Calu3 (cell line): ENCODE measurements around the gene LRG1. TPM values are rescaled to one million over a fixed set of nuclear protein-coding genes. Genes with fewer than 3 reads are reported as not detected.

Source experiments
- BruUV-seq: library from RNA; stranded (reverse); fragments of 400-500 nt; replicated peaks from 2 replicates; lab custom pipeline; 2021; lab: Mats Ljungman, UMichigan
- CTCF ChIA-PET: fragments of 300-600 bp; sonication (Branson Sonifier 250); formaldehyde crosslinking; loops from one replicate; lab custom pipeline; 2022; ENCODE audit warnings: antibody characterized with exemption; lab: Charles Lee
- DNase-seq: peaks from one replicate; pipeline ENCODE4 v3.0.0; 2022
- H3K27ac Mint-ChIP-seq: one replicate; pipeline ENCODE4 v1.8.0; 2022; ENCODE audit warnings: mixed read lengths; ENCODE audit not compliant: unreplicated experiment
- H3K27me3 Mint-ChIP-seq: one replicate; pipeline ENCODE4 v1.8.0; 2022; ENCODE audit warnings: mixed read lengths; ENCODE audit not compliant: unreplicated experiment
- H3K36me3 Mint-ChIP-seq: one replicate; pipeline ENCODE4 v1.8.0; 2022; ENCODE audit warnings: mild to moderate bottlenecking, moderate library complexity, mixed read lengths; ENCODE audit not compliant: insufficient read depth, unreplicated experiment
- H3K4me1 Mint-ChIP-seq: one replicate; pipeline ENCODE4 v1.8.0; 2022; ENCODE audit warnings: mild to moderate bottlenecking, low read depth, mixed read lengths; ENCODE audit not compliant: unreplicated experiment
- H3K4me3 Mint-ChIP-seq: one replicate; pipeline ENCODE4 v1.8.0; 2022; ENCODE audit warnings: mild to moderate bottlenecking, low read depth, moderate library complexity, mixed read lengths; ENCODE audit not compliant: unreplicated experiment
- H3K9me3 Mint-ChIP-seq: one replicate; pipeline ENCODE4 v1.8.0; 2022; ENCODE audit warnings: low read depth, mixed read lengths; ENCODE audit not compliant: unreplicated experiment
- intact Hi-C: fragments of 100-400 bp; cut with micrococcal nuclease; formaldehyde crosslinking; loops from one replicate; pipeline ENCODE4 v1.10.0; 2022; ENCODE audit not compliant: unreplicated experiment
- total RNA-seq: library from RNA; stranded (reverse); gene quantifications from 2 replicates; pipeline ENCODE4 v1.2.3, GENCODE V29; 2022
- TF ChIP-seq, protein P1 (sequence below): fragments of 200-600 bp; IDR thresholded peaks from one replicate; pipeline ENCODE4 v1.8.0; 2022; ENCODE audit warnings: antibody characterized with exemption; ENCODE audit not compliant: unreplicated experiment

LRG1 gene
- total RNA-seq, 1 experiment from 2014 or later = 28.5 TPM

DNA sequence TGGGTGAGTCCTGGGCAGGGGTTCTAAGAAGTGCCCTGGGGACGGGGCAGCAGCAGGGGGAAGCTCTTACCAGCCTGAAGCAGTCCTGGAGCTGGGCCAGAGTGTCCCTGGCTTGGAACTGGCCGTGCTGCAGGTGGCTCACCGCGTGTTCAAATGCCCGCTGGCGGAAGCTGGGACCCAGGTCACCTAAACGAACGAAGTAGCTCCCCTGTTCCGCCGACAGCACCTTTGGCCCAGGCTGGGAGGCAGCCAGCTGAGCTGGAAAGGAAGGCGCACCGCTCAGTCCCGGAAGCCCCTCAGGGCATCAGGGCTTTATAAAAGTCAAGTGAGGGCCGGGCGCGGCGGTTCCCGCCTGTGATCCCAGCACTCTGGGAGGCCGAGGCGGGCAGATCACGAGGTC lies 31.1 kb downstream of the LRG1 start:
- Mint-ChIP-seq H3K27ac (no peak overlapping the region), H3K4me3 (no peak overlapping the region), H3K9me3 (no peaks in the 10 kb centered on the region), H3K27me3 (no peaks in the 10 kb centered on the region), H3K4me1 (no peaks in the 10 kb centered on the region), H3K36me3 (peaks cover 22% of the 10 kb centered on the region)
- CTCF ChIA-PET = interaction anchor here (1.0 kb wide), 1 partner anchor 128 kb away, joined by 4 read pairs; no protein-coding TSS in a partner anchor
- no TSS peak for BruUV-seq
- intact Hi-C loops = no loop called here
- no peak for DNase-seq
- TF ChIP-seq, protein P1, sequence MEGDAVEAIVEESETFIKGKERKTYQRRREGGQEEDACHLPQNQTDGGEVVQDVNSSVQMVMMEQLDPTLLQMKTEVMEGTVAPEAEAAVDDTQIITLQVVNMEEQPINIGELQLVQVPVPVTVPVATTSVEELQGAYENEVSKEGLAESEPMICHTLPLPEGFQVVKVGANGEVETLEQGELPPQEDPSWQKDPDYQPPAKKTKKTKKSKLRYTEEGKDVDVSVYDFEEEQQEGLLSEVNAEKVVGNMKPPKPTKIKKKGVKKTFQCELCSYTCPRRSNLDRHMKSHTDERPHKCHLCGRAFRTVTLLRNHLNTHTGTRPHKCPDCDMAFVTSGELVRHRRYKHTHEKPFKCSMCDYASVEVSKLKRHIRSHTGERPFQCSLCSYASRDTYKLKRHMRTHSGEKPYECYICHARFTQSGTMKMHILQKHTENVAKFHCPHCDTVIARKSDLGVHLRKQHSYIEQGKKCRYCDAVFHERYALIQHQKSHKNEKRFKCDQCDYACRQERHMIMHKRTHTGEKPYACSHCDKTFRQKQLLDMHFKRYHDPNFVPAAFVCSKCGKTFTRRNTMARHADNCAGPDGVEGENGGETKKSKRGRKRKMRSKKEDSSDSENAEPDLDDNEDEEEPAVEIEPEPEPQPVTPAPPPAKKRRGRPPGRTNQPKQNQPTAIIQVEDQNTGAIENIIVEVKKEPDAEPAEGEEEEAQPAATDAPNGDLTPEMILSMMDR = no peak

GRCh38 chr19:4507804-4508203 lies 32.0 kb downstream of the LRG1 start:
- no peak for DNase-seq
- Mint-ChIP-seq H3K27ac (no peak overlapping the region), H3K36me3 (peaks cover 22% of the 10 kb centered on the region), H3K9me3 (no peaks in the 10 kb centered on the region), H3K27me3 (no peaks in the 10 kb centered on the region), H3K4me3 (no peak overlapping the region), H3K4me1 (no peaks in the 10 kb centered on the region)
- intact Hi-C loops = no loop called here
- CTCF ChIA-PET = no interaction called here
- BruUV-seq = no TSS peak
- TF ChIP-seq, protein P1 = no peak

DNA sequence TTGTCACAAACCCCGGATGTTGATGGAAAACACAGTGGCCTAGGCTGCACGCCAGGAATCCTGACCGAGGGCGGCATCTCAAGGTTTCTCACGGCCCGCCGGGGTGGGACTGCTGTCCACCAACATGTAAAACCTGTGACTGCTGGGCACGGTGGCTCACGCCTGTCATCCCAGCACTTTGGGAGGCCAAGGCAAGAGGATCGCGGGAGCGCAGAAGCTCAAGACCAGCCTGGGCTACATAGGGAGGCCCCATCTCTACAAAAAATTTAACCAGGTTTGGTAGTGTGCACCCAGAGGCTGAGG lies 32.7 kb downstream of the LRG1 start:
- DNase-seq = no peak
- Mint-ChIP-seq H3K36me3 (peaks cover 22% of the 10 kb centered on the region), H3K4me1 (no peaks in the 10 kb centered on the region), H3K9me3 (no peaks in the 10 kb centered on the region), H3K4me3 (no peak overlapping the region), H3K27ac (no peak overlapping the region), H3K27me3 (no peaks in the 10 kb centered on the region)
- no TSS peak for BruUV-seq
- intact Hi-C loops = no loop called here
- TF ChIP-seq, protein P1 = no peak
- CTCF ChIA-PET = no interaction called here

GRCh38 chr19:4506449-4507149 lies 33.2 kb downstream of the LRG1 start:
- intact Hi-C loops = no loop called here
- TF ChIP-seq, protein P1 = no peak
- Mint-ChIP-seq H3K4me1 (no peaks in the 10 kb centered on the region), H3K27me3 (no peaks in the 10 kb centered on the region), H3K27ac (no peak overlapping the region), H3K36me3 (peaks cover 22% of the 10 kb centered on the region), H3K9me3 (no peaks in the 10 kb centered on the region), H3K4me3 (no peak overlapping the region)
- no TSS peak for BruUV-seq
- CTCF ChIA-PET = no interaction called here
- DNase-seq = no peak
